Testis (tissue), 2 donors: ENCODE measurements around the gene RGS2.

Experiments
- CTCF ChIP-seq, 3 experiments: fragments of 450-650 bp in 2 of 3; fragments of 200-600 bp in 1 of 3; sonication (generic) in 1 of 3; IDR thresholded peaks; one replicate each; pipeline ENCODE4 v1.5.1; 2016 to 2019; ENCODE audit warnings: antibody characterized with exemption in 3 of 3, mild to moderate bottlenecking in 2 of 3, moderate library complexity in 1 of 3
- POLR2A ChIP-seq: fragments of 450-650 bp; IDR thresholded peaks from one replicate; pipeline ENCODE4 v1.6.1; 2017; ENCODE audit warnings: antibody characterized with exemption, mild to moderate bottlenecking, moderate library complexity

- TF ChIP-seq CTCF (IDR thresholded peaks at IDR 0.05) (no peak), POLR2A (no peak)
Observed at GRCh38 chr1:192784397-192784796, 24.4 kb upstream of the RGS2 start.
